Panc1 (cell line): ENCODE results near the gene MT1HL1.

Experiments used
- POLR2AphosphoS5 ChIP-seq: IDR thresholded peaks from 2 replicates; pipeline ENCODE4 v1.6.1; 2012; ENCODE audit warnings: mild to moderate bottlenecking, low read depth, low read length, moderate library complexity
- TF ChIP-seq, protein P1 (sequence below): fragments of 450-650 bp; IDR thresholded peaks from 2 replicates; pipeline ENCODE4 v1.5.1; 2017; ENCODE audit warnings: mild to moderate bottlenecking
- TF ChIP-seq, protein P2 (sequence below), 2 experiments: IDR thresholded peaks; 2 replicates each; pipeline ENCODE4 v1.6.1; 2011 to 2012; ENCODE audit warnings: low read depth in 2 of 2, control low read depth in 1 of 2, low read length in 1 of 2, mild to moderate bottlenecking in 1 of 2, moderate library complexity in 1 of 2; ENCODE audit not compliant: insufficient read depth in 1 of 2

DNA sequence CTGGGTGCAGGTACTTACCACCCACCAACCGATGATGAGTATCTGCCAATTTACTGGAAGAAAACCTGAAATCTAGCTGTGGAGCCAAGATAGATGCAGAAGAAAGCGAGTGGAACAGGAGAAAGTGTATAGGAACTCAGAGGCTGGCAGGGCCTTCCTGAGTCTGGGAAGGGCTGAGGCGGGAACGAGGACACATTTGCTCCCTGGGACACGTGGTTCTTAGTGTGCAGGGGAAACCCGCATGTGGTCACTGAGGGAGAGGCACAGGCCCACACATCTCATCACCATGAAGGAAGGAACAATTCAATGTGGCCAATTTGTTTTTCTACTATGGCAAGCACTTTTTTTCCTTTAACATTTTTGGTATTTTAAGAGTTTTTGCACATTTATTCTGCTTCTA lies 45.9 kb upstream of the MT1HL1 start:
- TF ChIP-seq, protein P1, sequence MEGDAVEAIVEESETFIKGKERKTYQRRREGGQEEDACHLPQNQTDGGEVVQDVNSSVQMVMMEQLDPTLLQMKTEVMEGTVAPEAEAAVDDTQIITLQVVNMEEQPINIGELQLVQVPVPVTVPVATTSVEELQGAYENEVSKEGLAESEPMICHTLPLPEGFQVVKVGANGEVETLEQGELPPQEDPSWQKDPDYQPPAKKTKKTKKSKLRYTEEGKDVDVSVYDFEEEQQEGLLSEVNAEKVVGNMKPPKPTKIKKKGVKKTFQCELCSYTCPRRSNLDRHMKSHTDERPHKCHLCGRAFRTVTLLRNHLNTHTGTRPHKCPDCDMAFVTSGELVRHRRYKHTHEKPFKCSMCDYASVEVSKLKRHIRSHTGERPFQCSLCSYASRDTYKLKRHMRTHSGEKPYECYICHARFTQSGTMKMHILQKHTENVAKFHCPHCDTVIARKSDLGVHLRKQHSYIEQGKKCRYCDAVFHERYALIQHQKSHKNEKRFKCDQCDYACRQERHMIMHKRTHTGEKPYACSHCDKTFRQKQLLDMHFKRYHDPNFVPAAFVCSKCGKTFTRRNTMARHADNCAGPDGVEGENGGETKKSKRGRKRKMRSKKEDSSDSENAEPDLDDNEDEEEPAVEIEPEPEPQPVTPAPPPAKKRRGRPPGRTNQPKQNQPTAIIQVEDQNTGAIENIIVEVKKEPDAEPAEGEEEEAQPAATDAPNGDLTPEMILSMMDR, result no peak
- no peak for TF ChIP-seq POLR2AphosphoS5
- TF ChIP-seq, protein P2, sequence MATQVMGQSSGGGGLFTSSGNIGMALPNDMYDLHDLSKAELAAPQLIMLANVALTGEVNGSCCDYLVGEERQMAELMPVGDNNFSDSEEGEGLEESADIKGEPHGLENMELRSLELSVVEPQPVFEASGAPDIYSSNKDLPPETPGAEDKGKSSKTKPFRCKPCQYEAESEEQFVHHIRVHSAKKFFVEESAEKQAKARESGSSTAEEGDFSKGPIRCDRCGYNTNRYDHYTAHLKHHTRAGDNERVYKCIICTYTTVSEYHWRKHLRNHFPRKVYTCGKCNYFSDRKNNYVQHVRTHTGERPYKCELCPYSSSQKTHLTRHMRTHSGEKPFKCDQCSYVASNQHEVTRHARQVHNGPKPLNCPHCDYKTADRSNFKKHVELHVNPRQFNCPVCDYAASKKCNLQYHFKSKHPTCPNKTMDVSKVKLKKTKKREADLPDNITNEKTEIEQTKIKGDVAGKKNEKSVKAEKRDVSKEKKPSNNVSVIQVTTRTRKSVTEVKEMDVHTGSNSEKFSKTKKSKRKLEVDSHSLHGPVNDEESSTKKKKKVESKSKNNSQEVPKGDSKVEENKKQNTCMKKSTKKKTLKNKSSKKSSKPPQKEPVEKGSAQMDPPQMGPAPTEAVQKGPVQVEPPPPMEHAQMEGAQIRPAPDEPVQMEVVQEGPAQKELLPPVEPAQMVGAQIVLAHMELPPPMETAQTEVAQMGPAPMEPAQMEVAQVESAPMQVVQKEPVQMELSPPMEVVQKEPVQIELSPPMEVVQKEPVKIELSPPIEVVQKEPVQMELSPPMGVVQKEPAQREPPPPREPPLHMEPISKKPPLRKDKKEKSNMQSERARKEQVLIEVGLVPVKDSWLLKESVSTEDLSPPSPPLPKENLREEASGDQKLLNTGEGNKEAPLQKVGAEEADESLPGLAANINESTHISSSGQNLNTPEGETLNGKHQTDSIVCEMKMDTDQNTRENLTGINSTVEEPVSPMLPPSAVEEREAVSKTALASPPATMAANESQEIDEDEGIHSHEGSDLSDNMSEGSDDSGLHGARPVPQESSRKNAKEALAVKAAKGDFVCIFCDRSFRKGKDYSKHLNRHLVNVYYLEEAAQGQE (IDR thresholded peaks at IDR 0.05; ENCODE audit: insufficient read depth in 1 of 2, low read depth in 2 of 2, low read length in 1 of 2), result no peak
